Measurements from ENCODE around the gene C18orf63.
"Not testable (repeated sequence)": the region's sequence is repeated elsewhere in the genome, so short reads cannot be mapped to it uniquely, and the experiment has no call there.

The C18orf63 gene

GRCh38 chr18:74286856-74287255 is 28.8 kb upstream of the C18orf63 start:
- no peak for DNase-seq

- DNase-seq: no peak
Observed at GRCh38 chr18:74288041-74288440, 27.6 kb upstream of the C18orf63 start.

GRCh38 chr18:74288730-74289129 is 26.9 kb upstream of the C18orf63 start:
- DNase-seq: no peak

- DNase-seq: no peak
Observed at GRCh38 chr18:74289137-74289536, 26.5 kb upstream of the C18orf63 start.

GRCh38 chr18:74290021-74290420 is 25.6 kb upstream of the C18orf63 start:
- no peak for DNase-seq

GRCh38 chr18:74290794-74291471 is 24.7 kb upstream of the C18orf63 start:
- DNase-seq: peak; percentile 50

- DNase-seq: no peak
Observed at GRCh38 chr18:74291472-74291770, 24.2 kb upstream of the C18orf63 start.

GRCh38 chr18:74291771-74292540 is 23.7 kb upstream of the C18orf63 start, which contains the start of gene CYB5A:
CYB5A (minus strand) TSS chr18:74291963; CDS start chr18:74291875, 88 bp downstream.
- peak; percentile 99 for DNase-seq

- DNase-seq: no peak
Observed at GRCh38 chr18:74292541-74292858, 23.1 kb upstream of the C18orf63 start.

GRCh38 chr18:74292982-74293381 is 22.7 kb upstream of the C18orf63 start:
- not testable (repeated sequence) for DNase-seq

GRCh38 chr18:74294526-74294925 is 21.1 kb upstream of the C18orf63 start:
- DNase-seq: no peak

- no peak for DNase-seq
Observed at GRCh38 chr18:74299162-74299561, 16.5 kb upstream of the C18orf63 start.

- no peak for DNase-seq
Observed at GRCh38 chr18:74299746-74300145, 15.9 kb upstream of the C18orf63 start.

- no peak for DNase-seq
Observed at GRCh38 chr18:74303306-74303705, 12.3 kb upstream of the C18orf63 start.

GRCh38 chr18:74303936-74304335 is 11.7 kb upstream of the C18orf63 start:
- DNase-seq: no peak

GRCh38 chr18:74310411-74310810 is 5.2 kb upstream of the C18orf63 start:
- DNase-seq: no peak

- DNase-seq: no peak
Observed at GRCh38 chr18:74311000-74311399, 4.6 kb upstream of the C18orf63 start.

GRCh38 chr18:74314759-74315463 is 728 bp upstream of the C18orf63 start:
- DNase-seq: no peak

- no peak for DNase-seq
Observed at GRCh38 chr18:74316257-74317170, 875 bp downstream of the C18orf63 start.

- DNase-seq: no peak
Observed at GRCh38 chr18:74326231-74326630, 10.6 kb downstream of the C18orf63 start.

- DNase-seq: not testable (repeated sequence)
Observed at GRCh38 chr18:74326791-74327190, 11.2 kb downstream of the C18orf63 start.

GRCh38 chr18:74328206-74328605 is 12.6 kb downstream of the C18orf63 start:
- no peak for DNase-seq

- no peak for DNase-seq
Observed at GRCh38 chr18:74329688-74330205, 14.1 kb downstream of the C18orf63 start.

Data from retina (tissue), 1 donor.